GM12891 (cell line): ENCODE data around the gene RNF31.

Experiments used
- POLR2AphosphoS5 ChIP-seq: IDR thresholded peaks from 2 replicates; pipeline ENCODE4 v1.6.1; 2011; ENCODE audit warnings: low read depth, low read length, control low read depth
- SPI1 ChIP-seq: IDR thresholded peaks from 2 replicates; pipeline ENCODE4 v1.6.1; 2011; ENCODE audit warnings: low read depth, low read length, control low read depth

DNA sequence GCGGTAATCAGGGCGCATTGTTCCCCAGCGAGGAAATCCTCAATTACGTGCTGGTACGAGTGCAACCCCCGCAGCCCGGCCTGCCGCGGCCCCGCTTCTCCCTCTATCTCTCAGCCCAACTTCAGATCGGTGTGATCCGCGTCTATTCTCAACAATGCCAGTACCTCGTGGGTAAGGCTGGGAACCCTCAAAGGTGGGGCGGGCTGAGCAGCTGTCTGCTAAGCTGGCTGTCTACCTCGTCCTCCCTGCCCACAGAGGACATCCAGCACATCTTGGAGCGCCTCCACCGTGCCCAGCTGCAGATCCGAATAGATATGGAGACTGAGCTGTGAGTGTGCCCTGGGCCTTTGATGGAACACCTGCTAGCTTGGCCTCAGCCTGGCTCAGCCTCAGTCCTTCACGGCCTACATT, 25.6 kb downstream of the RNF31 start:
- TF ChIP-seq SPI1 (no peak), POLR2AphosphoS5 (no peak; the same call in 1 of the 2 replicates)
